Measurements from ENCODE around the gene ALOX15B. TPM values are rescaled to one million over a fixed set of nuclear protein-coding genes. Genes with fewer than 3 reads are reported as not detected.
A peak's percentile ranks its signal among the peaks of the same experiment; 100 is the strongest.

ALOX15B gene
- total and polyA plus RNA-seq, 2 of the 13 experiments (the other 11 are each of a cell fraction or from before 2014, with no cell fraction given): not detected

- peak; percentile 57; the same call in 1 of the 2 replicates for TF ChIP-seq ZNF414 (CRISPR knock-in tag; IDR thresholded peaks at IDR 0.05)
- no peak for TF ChIP-seq CENPBD1 (CRISPR knock-in tag; IDR thresholded peaks at IDR 0.05; ENCODE audit: borderline replicate concordance, low read depth)
- no peak for TF ChIP-seq ZNF570 (CRISPR knock-in tag; IDR thresholded peaks at IDR 0.05; ENCODE audit: borderline replicate concordance)
- TF ChIP-seq NR2C2 (CRISPR knock-in tag; IDR thresholded peaks at IDR 0.05; ENCODE audit: borderline replicate concordance): peak; percentile 52; the same call in 1 of the 2 replicates
- no peak for TF ChIP-seq PRMT3 (CRISPR knock-in tag; IDR thresholded peaks at IDR 0.05; ENCODE audit: borderline replicate concordance, low read depth)
- TF ChIP-seq ZNF704 (CRISPR knock-in tag; IDR thresholded peaks at IDR 0.05; ENCODE audit: borderline replicate concordance): no peak
- TF ChIP-seq HIVEP1 (CRISPR knock-in tag; IDR thresholded peaks at IDR 0.05): no peak
- TF ChIP-seq ZNF576 (CRISPR knock-in tag; IDR thresholded peaks at IDR 0.05): no peak
- TF ChIP-seq NKX3-1 (CRISPR knock-in tag; IDR thresholded peaks at IDR 0.05): no peak
- no peak for TF ChIP-seq ADNP (CRISPR knock-in tag; IDR thresholded peaks at IDR 0.05)
- TF ChIP-seq NR2F2 (IDR thresholded peaks at IDR 0.05; ENCODE audit: borderline replicate concordance, low read depth): no peak
- TF ChIP-seq ZNF614 (CRISPR knock-in tag; IDR thresholded peaks at IDR 0.05; ENCODE audit: borderline replicate concordance): no peak
- no peak for TF ChIP-seq KDM5B (CRISPR knock-in tag; IDR thresholded peaks at IDR 0.05; ENCODE audit: borderline replicate concordance)
- TF ChIP-seq RFXAP (CRISPR knock-in tag; IDR thresholded peaks at IDR 0.05; ENCODE audit: borderline replicate concordance): no peak
- no peak for TF ChIP-seq FLYWCH1 (CRISPR knock-in tag; IDR thresholded peaks at IDR 0.05)
- 0 out of 2 replicates have a peak, but pooled peaks have one; percentile 10 for TF ChIP-seq HNF4G (IDR thresholded peaks at IDR 0.05; ENCODE audit: borderline replicate concordance, low read depth, low read length)
- no peak for TF ChIP-seq HNF4G (CRISPR knock-in tag; IDR thresholded peaks at IDR 0.05; ENCODE audit: borderline replicate concordance, low read depth)
- no peak for TF ChIP-seq ZNF597 (CRISPR knock-in tag; IDR thresholded peaks at IDR 0.05)
- no peak for TF ChIP-seq ZNF34 (CRISPR knock-in tag; IDR thresholded peaks at IDR 0.05; ENCODE audit: borderline replicate concordance)
- peak; percentile 35; the same call in 1 of the 2 replicates for TF ChIP-seq ZNF350 (CRISPR knock-in tag; IDR thresholded peaks at IDR 0.05; ENCODE audit: borderline replicate concordance, low read depth)
- TF ChIP-seq SRSF4 (IDR thresholded peaks at IDR 0.05; ENCODE audit: low read depth, low read length, poor library complexity, severe bottlenecking): no peak
- TF ChIP-seq POLR2A (IDR thresholded peaks at IDR 0.05; ENCODE audit: insufficient read depth in 1 of 2, low read depth in 2 of 2, low read length in 2 of 2): no peak
- no peak for TF ChIP-seq FOXO1 (CRISPR knock-in tag; IDR thresholded peaks at IDR 0.05)
- TF ChIP-seq ZNF367 (CRISPR knock-in tag; IDR thresholded peaks at IDR 0.05; ENCODE audit: borderline replicate concordance): no peak
- 0 out of 2 replicates have a peak, but pooled peaks have one; percentile 27 for TF ChIP-seq ERF (CRISPR knock-in tag; IDR thresholded peaks at IDR 0.05)
- no peak for TF ChIP-seq RBM39 (IDR thresholded peaks at IDR 0.05; ENCODE audit: low read depth, low read length, poor library complexity, severe bottlenecking)
- TF ChIP-seq NCOA1 (CRISPR knock-in tag; IDR thresholded peaks at IDR 0.05): no peak
Measured at GRCh38 chr17:8016632-8017424, 22.0 kb upstream of the ALOX15B start (continued).
